Keratinocyte (primary cell): ENCODE measurements around the gene NIBAN1. TPM values are rescaled to one million over a fixed set of nuclear protein-coding genes. Genes with fewer than 3 reads are reported as not detected.

Experiments used
- DNase-seq: peaks from one replicate; pipeline ENCODE4 v3.0.0-alpha.2; 2011; ENCODE audit warnings: low read depth, missing footprints, low spot score
- FAIRE-seq: peaks from 2 replicates; lab custom pipeline; 2011; peaks lifted over from hg19 to GRCh38; lab: Jason Lieb, UNC
- H2AFZ ChIP-seq: 2 replicates; pipeline ENCODE4 v1.6.0; 2012; ENCODE audit warnings: low read length, control low read depth, inconsistent platforms; ENCODE audit not compliant: control insufficient read depth
- H3K27ac ChIP-seq: 2 replicates; pipeline ENCODE4 v1.5.1; 2011; ENCODE audit warnings: low read length; ENCODE audit not compliant: control insufficient read depth, insufficient read depth
- H3K27me3 ChIP-seq: 3 replicates; pipeline ENCODE4 v1.6.0; 2011; ENCODE audit warnings: low read length; ENCODE audit not compliant: control insufficient read depth, insufficient read depth; ENCODE audit errors: extremely low read depth
- H3K36me3 ChIP-seq, 2 experiments: 2 replicates in 1 of 2; 3 replicates in 1 of 2; pipeline ENCODE4 v1.5.1; 2011; ENCODE audit warnings: low read length in 2 of 2, mild to moderate bottlenecking in 1 of 2; ENCODE audit not compliant: control insufficient read depth in 2 of 2, insufficient read depth in 2 of 2; ENCODE audit errors: extremely low read depth in 1 of 2
- H3K4me1 ChIP-seq: 3 replicates; pipeline ENCODE4 v1.5.1; 2011; ENCODE audit warnings: low read length; ENCODE audit not compliant: control insufficient read depth, insufficient read depth; ENCODE audit errors: extremely low read depth
- H3K4me2 ChIP-seq: 3 replicates; pipeline ENCODE4 v1.6.0; 2011; ENCODE audit warnings: low read depth, low read length; ENCODE audit not compliant: control insufficient read depth, insufficient read depth; ENCODE audit errors: extremely low read depth
- H3K4me3 ChIP-seq, 3 experiments: fragments of 200-600 bp in 1 of 3; sonication (generic) in 1 of 3; 2 replicates in 2 of 3; 3 replicates in 1 of 3; pipeline ENCODE4 v1.5.1; 2011 to 2016; ENCODE audit warnings: low read length in 3 of 3, mild to moderate bottlenecking in 3 of 3, control low read depth in 2 of 3, inconsistent platforms in 1 of 3, low read depth in 1 of 3, mixed read lengths in 1 of 3, mixed run types in 1 of 3, moderate library complexity in 1 of 3; ENCODE audit not compliant: control insufficient read depth in 2 of 3, insufficient read depth in 2 of 3; ENCODE audit errors: extremely low read depth in 1 of 3
- H3K79me2 ChIP-seq: 2 replicates; pipeline ENCODE4 v1.6.0; 2012; ENCODE audit warnings: low read length; ENCODE audit not compliant: control insufficient read depth, insufficient read depth
- H3K9ac ChIP-seq: 3 replicates; pipeline ENCODE4 v1.6.0; 2011; ENCODE audit warnings: low read length; ENCODE audit not compliant: control insufficient read depth, insufficient read depth; ENCODE audit errors: extremely low read depth
- H3K9me1 ChIP-seq: 3 replicates; pipeline ENCODE4 v1.6.0; 2011; ENCODE audit warnings: low read length; ENCODE audit not compliant: control insufficient read depth, insufficient read depth; ENCODE audit errors: extremely low read depth
- H3K9me3 ChIP-seq: 2 replicates; pipeline ENCODE4 v1.5.1; 2012; ENCODE audit warnings: low read depth, low read length; ENCODE audit not compliant: control insufficient read depth
- H4K20me1 ChIP-seq: 3 replicates; pipeline ENCODE4 v1.6.0; 2011; ENCODE audit warnings: low read length; ENCODE audit not compliant: control insufficient read depth, insufficient read depth; ENCODE audit errors: extremely low read depth
- EZH2 ChIP-seq: IDR thresholded peaks from one replicate; pipeline ENCODE4 v1.6.1; 2012; ENCODE audit warnings: inconsistent platforms, mild to moderate bottlenecking, low read length, moderate library complexity
- dilution Hi-C: fragments of 300-500 bp; cut with MboI; formaldehyde crosslinking; loops from one replicate; pipeline ENCODE4 v1.7.0; 2020; ENCODE audit warnings: low sequenced_read_pairs; ENCODE audit not compliant: extremely low pct_ligation_motif_present
- polyA plus RNA-seq, 5 experiments: library from polyadenylated mRNA; depleted of rRNA in 3 of 5; stranded (reverse) in 3 of 5; stranded (forward) in 1 of 5; unstranded in 1 of 5; fragments of >200 nt; gene quantifications; 1 replicate in 1 of 5; 2 replicates in 3 of 5; 3 replicates in 1 of 5; pipeline versions ENCODE4 v1.2.1 to v1.2.3, GENCODE V29; 2011 to 2012; ENCODE audit warnings: missing spikeins in 2 of 5, low read depth in 1 of 5, low replicate concordance in 1 of 5
- TF ChIP-seq, protein P1 (sequence below), 3 experiments: IDR thresholded peaks in 1 of 3; conservative IDR thresholded peaks in 1 of 3; optimal IDR thresholded peaks in 1 of 3; 2 replicates in 2 of 3; 3 replicates in 1 of 3; pipeline versions ENCODE3 to v1.5.1; 2011; ENCODE audit warnings: low read length in 3 of 3, mild to moderate bottlenecking in 3 of 3, moderate library complexity in 2 of 3, control low read depth in 1 of 3, inconsistent platforms in 1 of 3; ENCODE audit not compliant: insufficient read depth in 2 of 3; ENCODE audit errors: extremely low read depth in 1 of 3

The NIBAN1 gene
- polyA plus RNA-seq, 1 donor (not counting 4 experiments of a cell fraction or from before 2014, with no cell fraction given), result 10.6 TPM

DNA sequence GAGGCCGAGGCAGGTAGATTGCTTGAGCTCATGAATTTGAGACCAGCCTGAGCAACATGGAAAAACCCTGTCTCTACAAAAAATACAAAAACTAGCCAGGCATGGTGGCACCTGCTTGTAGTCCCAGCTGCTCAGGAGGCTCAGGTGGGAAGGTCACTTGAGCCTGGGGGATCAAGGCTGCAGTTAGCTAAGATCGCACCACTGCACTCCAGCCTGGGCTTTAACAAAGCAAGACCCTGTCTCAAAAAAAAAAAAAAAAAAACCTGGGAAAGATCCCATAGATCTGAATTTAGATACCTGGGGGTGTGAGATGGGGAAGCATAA lies 32.9 kb downstream of the NIBAN1 start:
- no peaks in the 10 kb centered on the region for H3K9me1 ChIP-seq
- H3K4me3 ChIP-seq, result no peak overlapping the region
- no peak overlapping the region for H3K27ac ChIP-seq
- H3K36me3 ChIP-seq, result no peaks in the 10 kb centered on the region
- no peak for TF ChIP-seq EZH2
- TF ChIP-seq, protein P1, sequence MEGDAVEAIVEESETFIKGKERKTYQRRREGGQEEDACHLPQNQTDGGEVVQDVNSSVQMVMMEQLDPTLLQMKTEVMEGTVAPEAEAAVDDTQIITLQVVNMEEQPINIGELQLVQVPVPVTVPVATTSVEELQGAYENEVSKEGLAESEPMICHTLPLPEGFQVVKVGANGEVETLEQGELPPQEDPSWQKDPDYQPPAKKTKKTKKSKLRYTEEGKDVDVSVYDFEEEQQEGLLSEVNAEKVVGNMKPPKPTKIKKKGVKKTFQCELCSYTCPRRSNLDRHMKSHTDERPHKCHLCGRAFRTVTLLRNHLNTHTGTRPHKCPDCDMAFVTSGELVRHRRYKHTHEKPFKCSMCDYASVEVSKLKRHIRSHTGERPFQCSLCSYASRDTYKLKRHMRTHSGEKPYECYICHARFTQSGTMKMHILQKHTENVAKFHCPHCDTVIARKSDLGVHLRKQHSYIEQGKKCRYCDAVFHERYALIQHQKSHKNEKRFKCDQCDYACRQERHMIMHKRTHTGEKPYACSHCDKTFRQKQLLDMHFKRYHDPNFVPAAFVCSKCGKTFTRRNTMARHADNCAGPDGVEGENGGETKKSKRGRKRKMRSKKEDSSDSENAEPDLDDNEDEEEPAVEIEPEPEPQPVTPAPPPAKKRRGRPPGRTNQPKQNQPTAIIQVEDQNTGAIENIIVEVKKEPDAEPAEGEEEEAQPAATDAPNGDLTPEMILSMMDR (optimal IDR thresholded peaks at IDR 0.05 in 1 of 3, IDR thresholded peaks at IDR 0.05 in 1 of 3, conservative IDR thresholded peaks at IDR 0.05 in 1 of 3; ENCODE audit: extremely low read depth in 1 of 3, insufficient read depth in 2 of 3, low read length in 3 of 3), result no peak
- dilution Hi-C loops, result no loop called here
- DNase-seq, result no peak
- H3K9me3 ChIP-seq, result no peaks in the 10 kb centered on the region
- FAIRE-seq, result no peak
- peaks cover 4% of the 10 kb centered on the region for H3K4me1 ChIP-seq
- H2AFZ ChIP-seq, result no peak overlapping the region
- H4K20me1 ChIP-seq, result no peaks in the 10 kb centered on the region
- H3K79me2 ChIP-seq, result no peaks in the 10 kb centered on the region
- H3K9ac ChIP-seq, result no peak overlapping the region
- no peak overlapping the region for H3K4me2 ChIP-seq
- H3K27me3 ChIP-seq, result no peaks in the 10 kb centered on the region

DNA sequence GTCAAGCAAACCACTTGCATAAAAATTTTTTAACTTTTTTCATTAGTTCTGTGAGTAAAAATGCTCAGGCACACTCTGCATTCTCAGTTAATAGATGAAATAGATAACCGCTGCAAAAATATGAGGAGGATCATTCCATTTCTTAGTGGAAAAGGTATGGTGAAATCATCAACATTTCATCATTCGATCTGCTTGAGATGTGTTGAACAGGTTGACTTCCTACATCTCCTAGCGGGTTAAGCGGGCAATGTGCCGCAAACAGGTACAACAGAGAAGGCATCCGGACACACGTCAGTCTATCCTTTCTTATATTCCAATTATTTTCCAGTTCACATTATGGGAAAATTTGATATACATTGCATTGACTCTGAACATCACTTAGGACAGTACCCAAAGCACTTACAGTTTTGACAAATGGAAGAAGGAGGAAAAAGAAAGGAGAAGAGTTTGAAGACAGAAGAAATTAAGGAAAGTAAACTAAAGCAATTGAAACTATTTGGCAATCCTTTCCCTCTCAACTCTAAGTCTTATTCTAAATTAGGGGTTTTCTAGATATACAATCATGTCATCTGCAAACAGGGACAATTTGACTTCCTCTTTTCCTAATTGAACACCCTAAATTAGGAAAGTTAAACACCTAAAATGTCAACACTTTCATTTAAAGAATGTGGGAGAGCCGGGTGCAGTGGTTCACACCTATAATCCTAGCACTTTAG lies 33.5 kb downstream of the NIBAN1 start:
- DNase-seq, result no peak

More for the DNA sequence above, 33.5 kb downstream of the NIBAN1 start:
- Histone ChIP-seq H3K27me3 (no peaks in the 10 kb centered on the region), H2AFZ (no peak overlapping the region), H3K9ac (no peak overlapping the region), H3K9me3 (no peaks in the 10 kb centered on the region), H3K4me3 (no peak overlapping the region), H3K27ac (no peak overlapping the region), H4K20me1 (no peaks in the 10 kb centered on the region), H3K79me2 (no peaks in the 10 kb centered on the region), H3K36me3 (no peaks in the 10 kb centered on the region), H3K4me1 (peaks cover 4% of the 10 kb centered on the region), H3K9me1 (no peaks in the 10 kb centered on the region), H3K4me2 (no peak overlapping the region)
- FAIRE-seq, result no peak
- TF ChIP-seq, protein P1 (optimal IDR thresholded peaks at IDR 0.05 in 1 of 3, IDR thresholded peaks at IDR 0.05 in 1 of 3, conservative IDR thresholded peaks at IDR 0.05 in 1 of 3; ENCODE audit: extremely low read depth in 1 of 3, insufficient read depth in 2 of 3, low read length in 3 of 3), result no peak
- TF ChIP-seq EZH2, result no peak
- dilution Hi-C loops, result no loop called here
